Right ventricle myocardium inferior (tissue), 1 donor: ENCODE measurements around the gene MIEF1. TPM values are rescaled to one million over a fixed set of nuclear protein-coding genes. Genes with fewer than 3 reads are reported as not detected.

Experiments
- ATAC-seq: fragments of 200-7000 bp; cut with Tn5 transposase; one replicate; pipeline ENCODE4 v1.9.1; 2020; ENCODE audit warnings: mild to moderate bottlenecking, moderate library complexity
- DNase-seq: peaks from one replicate; pipeline ENCODE4 v3.0.0; 2021; ENCODE audit errors: missing footprints
- intact Hi-C: fragments of 100-400 bp; cut with DNase I; formaldehyde crosslinking; loops from one replicate; pipeline ENCODE4 v1.11.0; 2022
- long read RNA-seq: library from polyadenylated mRNA; unstranded; transcript quantifications from one replicate; pipeline ENCODE4 v2.0.0, GENCODE V29; 2021
- total RNA-seq: library from RNA; stranded (reverse); fragmentation: NEBNext Ultra II Directional; extraction: Animal tissue kit (Norgen Biotek cat#: 25700); gene quantifications from one replicate; pipeline ENCODE4 v1.2.1, GENCODE V29; 2021
- donor health status: DM: no; HTN: yes; CAD: no; lungs with severe emphysema.

MIEF1 gene
- 17.3 TPM for total RNA-seq
- long read RNA-seq, full-length matches to known transcripts: 5 of 10 reads
- long read RNA-seq, partial matches to known transcripts: 0 of 10 reads
- long read RNA-seq, other reads (novel, unspliced or antisense): 5 of 10 reads

DNA sequence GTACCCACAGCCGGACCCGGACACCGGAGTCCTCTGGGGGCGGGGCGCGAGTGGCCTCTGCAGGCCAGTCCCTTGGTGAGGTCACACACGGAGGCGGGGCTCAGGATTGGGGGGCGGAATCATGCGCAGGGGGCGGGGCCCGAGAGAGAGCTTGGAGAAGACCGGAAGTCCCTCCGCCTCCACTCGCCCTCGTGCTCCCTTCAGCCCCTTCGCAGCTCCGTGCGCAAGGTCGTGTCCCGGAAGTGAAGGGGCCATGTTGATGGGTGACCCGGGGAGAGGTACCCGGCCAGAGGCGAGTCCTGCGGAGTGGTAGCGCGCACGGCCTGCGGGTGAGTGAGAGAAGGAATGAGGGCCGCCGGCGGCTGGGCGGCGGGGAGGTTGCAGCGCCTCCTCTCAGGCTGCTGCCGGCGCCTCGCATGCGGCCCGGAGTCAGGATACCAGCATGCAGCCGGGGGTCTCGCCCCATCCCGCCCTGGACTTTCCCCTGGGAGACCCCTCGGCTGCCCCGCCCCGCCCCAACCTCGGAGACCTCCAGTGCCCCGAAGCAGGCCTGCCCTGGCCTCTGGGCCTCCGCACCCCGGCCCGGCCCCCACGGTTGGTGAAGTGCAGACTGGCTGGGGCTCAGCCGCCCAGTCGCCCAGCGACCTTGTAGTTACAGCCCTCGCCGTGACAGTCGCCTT is at the start of gene MIEF1:
Gene MIEF1 (plus strand): TSS at position 182 of the 680 bp plus-strand sequence. CDS start 9,005 bp downstream, outside the sequence.
- intact Hi-C loops: loop anchor here (2.0 to 5.0 kb wide), 2 partner anchors 19 to 100 kb away; partner anchors contain the start of gene ATF4
- ATAC-seq: peak; percentile 98
- peak; percentile 99 for DNase-seq

DNA sequence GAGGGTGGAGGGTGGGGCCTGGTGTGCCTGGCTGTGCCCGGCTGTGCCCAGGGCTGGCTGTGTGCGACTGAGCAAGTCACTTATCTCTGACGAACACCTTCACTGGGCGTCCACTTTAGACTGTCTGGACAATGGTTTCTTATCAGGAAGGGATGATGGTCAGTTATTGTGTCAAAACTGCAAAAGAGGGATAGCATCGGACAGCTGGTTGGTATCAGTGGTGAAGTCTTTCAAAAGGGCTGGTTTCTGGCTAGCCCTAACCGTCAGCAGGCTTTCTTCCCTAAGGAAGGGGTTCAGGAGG is 49.4 kb upstream of the MIEF1 start:
- intact Hi-C loops: no loop called here
- ATAC-seq: no peak
- no peak for DNase-seq

DNA sequence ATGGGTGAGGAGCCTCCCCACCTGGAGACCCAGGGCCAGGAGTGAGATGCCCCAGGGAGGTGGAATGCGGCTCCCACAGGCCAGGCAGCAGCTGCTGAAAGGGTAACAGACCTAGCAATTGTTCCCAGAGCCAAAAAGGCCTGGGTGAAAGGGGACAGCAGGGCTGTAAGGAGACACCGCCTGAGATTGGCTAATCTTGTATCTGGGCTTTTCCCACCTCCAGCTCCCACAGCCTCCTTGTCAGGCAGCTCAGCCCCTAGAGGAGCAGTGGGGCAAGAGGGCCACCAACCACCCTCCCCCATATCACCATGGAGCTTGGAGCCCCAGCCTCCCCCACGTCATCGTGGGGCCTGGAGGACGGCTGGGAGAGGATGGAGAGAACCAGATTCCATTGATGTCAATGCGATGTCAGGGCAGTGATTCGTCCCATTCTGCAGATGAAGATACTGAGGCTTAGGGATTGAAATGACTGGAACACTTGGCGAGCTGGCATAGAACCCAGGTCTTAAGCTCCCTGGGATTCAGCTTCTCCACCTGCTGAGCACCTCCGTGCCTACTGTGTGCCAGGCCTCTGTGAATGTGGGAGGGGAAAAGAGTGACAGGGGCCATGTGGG is 48.2 kb upstream of the MIEF1 start:
- intact Hi-C loops: no loop called here
- ATAC-seq: no peak
- no peak for DNase-seq

DNA sequence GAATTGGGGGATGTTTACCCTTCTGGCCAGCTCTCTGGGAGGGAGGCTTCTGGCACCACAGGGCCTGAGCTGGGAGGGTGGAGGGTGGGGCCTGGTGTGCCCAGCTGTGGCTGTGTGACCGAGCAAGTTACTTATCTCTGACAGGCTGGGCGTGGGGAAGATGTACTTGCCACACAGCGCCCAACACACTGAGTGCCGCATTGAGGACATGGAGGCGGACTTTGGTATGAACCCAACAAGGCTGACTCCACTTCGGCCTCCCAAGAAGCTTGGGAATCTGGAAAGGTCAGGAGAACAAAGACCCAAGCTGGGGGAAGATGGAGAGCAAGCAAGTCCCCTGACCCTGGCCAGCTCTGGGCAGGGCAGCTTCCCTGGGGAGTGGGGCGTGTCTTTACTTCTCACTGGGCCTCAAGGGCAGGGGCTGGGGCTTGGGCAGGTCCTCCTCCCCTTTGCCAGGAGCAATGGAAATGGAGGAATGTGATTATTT is 47.7 kb upstream of the MIEF1 start:
- ATAC-seq: no peak
- intact Hi-C loops: no loop called here

DNA sequence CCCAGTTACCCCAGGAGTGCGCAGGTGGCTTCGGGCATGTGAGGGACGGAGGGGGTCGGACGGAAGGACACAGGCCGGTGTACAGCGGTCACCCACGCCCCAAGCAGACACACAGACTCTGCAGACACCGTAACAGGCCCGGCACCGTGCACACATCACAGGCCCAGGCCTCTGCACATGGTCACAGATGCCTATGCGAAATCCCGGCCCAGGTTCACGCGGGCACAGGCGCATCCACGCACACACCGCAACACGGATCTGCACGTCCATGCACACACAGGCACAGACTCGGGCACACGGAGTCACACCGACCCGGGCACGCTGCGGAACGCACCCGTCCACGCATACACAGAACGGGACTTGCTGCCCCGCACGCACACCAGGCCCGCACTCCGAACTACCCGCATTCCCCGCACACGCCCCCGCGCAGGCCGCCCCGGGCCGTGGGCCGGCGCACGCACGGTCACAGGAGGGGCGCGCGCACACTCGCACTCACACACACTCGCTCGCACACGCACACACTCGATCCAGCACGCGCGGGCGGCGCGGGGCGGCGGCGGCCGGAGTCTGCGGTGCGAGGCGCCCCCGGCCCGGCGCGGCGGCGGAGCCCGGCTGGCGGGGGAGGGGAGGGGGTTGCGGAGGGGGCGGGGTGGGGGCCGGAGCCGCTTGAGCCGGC is 45.4 kb upstream of the MIEF1 start, which contains the start of gene MGAT3:
Gene MGAT3 (plus strand): TSS at position 491 of the 676 bp plus-strand sequence. CDS start 30,336 bp downstream, outside the sequence.
- intact Hi-C loops: no loop called here
- ATAC-seq (peak; percentile 30), DNase-seq (no peak)

More for the DNA sequence above, 47.7 kb upstream of the MIEF1 start:
- DNase-seq: no peak

DNA sequence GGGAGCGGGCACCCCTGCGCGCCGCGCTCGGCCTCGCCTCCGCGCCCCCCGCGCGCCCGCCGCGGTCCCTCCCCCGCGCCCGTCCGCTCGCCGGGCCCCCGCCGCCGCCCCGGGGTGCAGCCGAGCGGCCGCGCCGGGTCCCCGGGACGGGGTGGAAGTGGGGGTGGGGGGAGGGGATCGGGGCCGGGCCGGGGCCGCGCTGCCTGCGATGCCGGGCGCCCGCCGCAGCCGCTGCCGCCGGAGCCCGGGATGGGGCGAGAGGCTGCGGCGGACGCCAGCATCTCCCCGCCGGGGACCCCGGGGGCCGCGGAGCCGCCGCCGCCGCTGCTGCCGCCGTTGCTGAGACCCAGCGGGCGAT is 44.9 kb upstream of the MIEF1 start:
- intact Hi-C loops: no loop called here
- ATAC-seq (no peak), DNase-seq (no peak)

DNA sequence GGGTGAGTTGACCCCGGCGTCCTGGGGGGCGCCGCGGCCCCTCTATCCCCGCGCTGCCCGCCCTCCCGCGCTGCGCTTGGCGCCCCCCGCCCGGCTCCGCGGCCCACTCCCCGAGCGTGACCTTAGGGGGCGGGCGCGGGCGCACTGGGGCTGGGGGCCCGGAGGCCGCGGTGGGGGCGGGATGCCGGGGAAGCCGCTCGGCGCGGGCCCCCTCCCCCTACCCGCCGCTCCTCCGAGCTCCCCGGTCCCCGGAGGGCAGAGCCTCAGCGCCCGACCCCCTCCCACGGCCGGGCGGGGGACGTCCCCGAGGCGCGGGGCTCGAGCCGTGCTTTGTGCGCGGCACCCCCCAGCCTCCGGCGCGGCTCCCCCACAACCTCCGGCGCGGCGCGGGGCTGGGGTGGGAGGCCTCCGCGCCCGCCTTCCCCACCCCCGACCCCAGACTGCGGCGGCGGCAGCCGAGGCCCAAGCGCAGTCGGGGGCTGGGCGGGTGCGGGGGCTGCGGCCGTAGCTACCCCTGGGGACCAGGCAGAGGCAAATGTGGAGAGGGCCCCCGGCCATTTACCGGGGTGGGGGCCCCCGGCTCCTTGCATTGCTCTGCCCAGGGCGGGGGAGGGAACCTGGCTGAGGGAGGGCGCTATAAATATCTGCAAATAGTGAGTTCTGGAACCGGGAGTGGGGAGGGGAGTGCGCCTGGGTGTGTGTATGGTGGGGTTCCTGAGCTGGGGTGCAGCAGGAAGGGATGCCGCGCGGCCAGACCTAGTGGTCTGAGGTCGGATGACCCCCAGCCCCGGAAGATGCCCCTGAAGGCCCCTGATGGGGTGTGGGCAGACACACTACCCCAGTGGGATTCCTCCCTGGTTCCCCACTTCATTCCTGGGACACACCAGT is 44.3 kb upstream of the MIEF1 start:
- ATAC-seq: no peak
- intact Hi-C loops: no loop called here
- DNase-seq: no peak

DNA sequence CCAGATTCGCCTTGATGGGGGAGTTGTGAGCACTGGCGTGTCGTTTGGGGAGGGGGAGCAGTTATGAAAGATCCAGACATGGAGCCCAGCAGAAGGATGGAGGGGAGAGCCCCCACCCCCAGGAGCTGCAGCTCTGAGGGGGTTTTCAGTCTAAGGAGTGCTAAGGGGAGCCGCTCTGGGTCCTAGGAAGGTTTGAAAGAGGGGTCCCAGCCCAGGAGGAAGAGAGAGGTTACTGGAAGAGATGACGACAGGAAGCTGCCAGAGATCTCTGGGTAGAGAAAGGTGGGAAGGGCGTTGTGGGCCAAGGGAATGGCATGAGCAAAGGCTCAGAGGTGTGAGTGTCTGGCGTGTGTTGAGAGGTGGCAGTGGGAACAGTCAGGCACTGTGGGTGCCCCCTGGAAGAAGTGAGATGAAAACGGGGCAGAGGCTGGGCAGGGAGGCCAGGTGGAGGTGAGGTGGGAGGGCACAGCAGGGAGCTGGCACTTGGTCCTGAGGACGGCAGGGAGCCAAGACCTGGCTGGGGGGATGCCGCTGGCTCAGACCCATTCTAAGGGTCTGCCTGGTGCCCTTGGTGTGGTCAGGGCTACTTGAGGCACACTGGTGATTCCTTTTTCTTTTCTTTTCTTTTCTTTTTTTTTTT is 43.5 kb upstream of the MIEF1 start:
- intact Hi-C loops: no loop called here
- ATAC-seq: no peak
- DNase-seq: no peak

DNA sequence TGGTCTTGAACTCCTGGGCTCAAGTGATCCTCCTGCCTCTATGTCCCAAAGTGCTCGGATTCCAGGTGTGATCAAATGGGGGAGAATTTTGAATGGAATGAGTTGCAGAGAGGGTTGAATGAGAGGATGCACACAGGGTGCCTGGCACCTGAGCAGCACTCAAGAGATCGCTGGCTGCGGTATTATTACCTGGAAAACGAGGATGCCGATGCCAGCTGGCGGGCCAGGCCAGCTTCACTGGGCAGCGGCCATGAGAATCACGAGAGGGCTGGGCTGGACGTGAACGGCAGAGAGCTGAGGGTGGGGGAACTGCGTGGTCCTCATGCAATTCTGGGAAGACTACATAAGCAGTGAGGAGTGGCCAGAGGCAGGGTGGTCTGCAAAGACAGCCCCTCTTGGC is 42.4 kb upstream of the MIEF1 start:
- intact Hi-C loops: no loop called here
- no peak for DNase-seq
- ATAC-seq: no peak

DNA sequence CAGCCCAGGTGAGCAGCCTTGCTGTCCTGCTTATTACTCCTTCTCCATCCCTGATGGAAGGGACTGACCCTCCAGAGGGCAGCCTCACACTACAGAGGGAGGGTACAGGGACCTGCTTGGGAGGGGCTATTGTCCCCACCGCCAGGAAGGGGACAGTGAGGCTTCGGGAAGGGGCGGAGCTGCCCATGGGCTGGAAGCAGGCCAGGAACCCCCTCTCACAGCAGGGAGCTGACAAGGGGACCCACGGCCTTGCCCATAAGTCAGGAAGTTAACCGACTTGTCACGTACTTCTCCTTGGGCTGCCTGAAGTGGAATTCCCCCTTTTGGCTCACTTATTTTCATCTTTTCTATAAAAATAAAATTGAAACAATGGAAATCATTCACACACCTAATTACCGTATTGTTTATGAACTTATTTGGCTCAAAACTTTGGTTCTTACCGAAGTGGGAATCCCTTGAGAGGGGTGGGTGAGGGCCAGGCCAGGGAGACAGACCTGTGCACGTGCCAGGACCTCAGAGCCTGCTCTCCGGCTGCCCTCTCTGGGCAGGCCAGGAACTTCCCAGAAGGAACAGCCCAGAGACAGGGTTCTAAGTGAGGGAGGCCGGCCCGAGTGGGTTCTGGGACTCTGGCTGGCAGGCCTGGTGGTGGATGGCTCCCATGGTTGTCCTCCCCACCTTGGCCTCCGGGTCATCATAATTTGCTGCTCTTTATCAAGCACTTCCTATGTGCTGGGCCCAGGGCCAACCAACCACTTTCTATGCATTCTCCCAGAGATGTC is 39.5 kb upstream of the MIEF1 start:
- ATAC-seq (peak; percentile 9), DNase-seq (no peak)
- intact Hi-C loops: no loop called here

DNA sequence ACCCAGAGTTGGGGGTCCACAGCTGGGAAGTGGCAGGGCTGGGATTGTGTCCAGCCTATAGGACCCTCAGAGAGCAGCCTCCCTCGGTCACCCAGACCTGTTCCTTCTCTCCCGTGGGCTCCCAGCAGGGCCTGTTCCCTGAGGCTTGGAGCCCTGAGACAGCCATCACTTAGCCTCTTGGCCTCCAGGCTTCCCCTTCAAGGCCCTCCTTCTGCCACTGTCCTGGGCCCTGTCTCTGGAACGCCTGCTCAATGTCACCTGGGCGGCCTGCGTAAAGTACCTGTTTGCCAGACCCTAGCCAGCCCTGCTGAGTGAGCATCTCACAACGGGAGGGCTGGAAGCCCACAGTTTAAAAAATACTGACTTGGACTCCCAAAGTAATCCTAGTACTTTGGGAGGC is 38.8 kb upstream of the MIEF1 start:
- ATAC-seq (no peak), DNase-seq (no peak)
- intact Hi-C loops: no loop called here

DNA sequence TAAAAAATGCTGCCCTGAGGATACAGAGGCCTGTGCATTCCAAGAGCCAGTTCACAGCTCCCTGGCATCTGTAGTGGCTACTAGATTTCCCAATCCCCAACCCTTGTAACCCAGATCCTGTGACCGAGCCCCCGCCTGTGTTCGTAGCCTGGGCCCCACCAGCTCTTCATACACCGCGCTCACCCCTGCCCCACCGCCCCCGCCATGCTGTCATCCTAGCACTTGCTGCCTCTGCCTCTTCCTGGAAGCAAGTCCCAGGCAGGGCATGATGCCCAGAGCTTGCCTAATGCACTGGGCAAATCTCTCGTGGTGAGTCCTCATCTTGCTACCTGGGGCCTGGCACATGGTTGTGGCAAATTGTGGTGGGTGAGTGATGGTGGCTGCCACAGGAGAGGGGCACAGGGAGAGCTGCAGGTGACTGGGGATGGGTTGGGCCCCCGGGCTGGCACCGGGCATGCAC is 38.1 kb upstream of the MIEF1 start:
- ATAC-seq (no peak), DNase-seq (no peak)
- intact Hi-C loops: no loop called here

DNA sequence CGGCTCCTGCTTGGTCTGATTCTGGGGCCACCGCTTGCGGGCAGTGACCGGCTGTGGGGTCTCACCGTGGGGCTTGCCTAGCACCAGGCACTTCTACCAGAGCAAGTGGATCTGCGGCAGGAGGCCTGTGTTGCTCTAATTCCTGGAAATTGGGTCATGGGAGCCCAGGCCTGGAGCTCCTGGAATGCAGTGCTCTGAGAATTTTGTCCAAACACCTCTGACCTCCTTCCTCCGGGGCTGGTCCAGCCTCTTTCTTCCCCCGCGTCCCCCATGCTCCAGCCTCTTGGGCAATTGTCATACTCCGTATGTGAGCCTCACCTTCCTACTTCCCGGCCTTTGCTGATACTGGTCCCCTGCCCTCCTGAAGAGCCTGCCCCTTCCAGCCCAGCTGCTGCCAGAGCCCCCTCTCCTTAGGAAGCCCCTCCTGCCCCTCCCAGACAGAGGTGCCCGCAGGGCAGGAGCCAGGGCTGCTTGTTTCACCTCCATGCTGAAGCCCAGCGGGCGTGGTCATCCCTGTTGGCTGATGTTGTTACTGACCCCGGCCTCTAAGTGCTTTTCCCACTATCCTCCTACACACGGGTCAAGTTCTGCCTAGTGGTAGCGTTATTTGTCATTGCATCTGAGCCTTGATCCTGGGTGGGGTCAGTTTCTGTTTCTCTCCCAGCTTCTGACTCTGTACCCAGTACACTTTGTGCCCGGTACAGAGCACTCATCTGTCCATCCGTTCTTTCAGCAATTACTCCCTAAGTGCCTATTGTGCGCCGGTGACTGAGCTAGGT is 35.7 kb upstream of the MIEF1 start:
- ATAC-seq (peak; percentile 10), DNase-seq (no peak)
- intact Hi-C loops: no loop called here

DNA sequence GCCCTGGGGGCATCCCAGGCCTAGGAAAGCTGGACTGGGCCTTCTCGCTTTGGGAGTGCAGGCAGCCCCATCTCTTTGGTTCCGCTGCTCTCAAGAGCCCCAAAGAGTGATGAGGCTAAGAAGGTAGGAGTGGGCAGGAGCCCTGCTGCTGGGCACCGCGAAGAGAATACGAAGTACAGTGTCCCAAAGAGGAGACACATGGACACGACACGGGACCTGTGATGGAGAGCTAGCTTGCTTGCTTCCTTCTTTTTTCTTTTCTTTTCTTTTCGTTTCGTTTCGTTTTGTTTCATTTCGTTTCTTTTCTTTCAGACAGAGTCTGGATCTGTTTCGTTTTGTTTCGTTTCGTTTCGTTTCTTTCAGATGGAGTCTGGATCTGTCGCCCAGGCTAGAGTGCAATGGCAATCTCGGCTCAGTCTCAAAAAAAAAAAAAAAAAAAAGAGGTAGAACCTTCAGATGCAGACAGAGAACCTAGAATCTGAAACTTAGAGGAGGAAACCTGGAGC is 34.6 kb upstream of the MIEF1 start:
- intact Hi-C loops: no loop called here
- DNase-seq (no peak), ATAC-seq (no peak)

DNA sequence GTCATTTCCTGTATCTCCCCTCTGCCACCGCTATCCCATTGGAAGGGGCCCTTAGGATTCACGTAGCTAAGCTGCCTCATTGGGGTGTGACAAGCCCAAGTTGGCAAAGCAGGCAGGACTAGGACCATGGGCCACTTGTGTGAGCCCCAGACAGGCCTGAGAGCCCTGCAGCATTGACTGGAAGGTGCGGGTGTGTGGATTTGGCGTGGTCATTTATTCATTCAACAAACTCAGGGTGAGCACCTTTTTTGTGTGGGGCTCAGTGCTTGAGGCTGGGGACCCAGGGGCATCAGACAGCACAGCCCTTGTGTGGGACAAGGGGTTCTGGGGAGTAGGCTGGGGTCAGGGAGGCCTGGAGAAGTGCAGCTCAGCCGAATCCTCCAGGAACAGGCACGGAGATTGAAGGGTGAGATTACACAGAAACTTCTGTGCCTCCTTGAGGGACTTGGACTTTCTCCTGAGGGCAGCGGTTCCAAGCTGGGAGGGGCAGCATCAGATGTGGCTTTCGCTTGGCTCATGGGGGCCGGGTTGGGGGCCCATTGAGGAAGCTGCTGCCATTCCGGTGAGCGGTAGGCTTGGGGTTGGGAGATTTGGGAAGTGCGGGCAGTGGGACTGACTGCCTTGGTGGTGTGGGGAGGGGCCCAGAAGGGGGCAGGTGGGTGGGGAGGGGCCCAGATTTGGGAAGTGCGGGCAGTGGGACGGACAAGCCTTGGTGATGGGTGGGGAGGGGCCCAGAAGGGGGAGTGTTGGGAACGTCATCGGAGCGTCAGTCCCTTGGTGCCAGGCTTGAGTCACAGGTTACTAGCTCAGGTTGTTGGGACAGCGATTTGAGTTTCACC is 33.4 kb upstream of the MIEF1 start:
- intact Hi-C loops: no loop called here
- DNase-seq (no peak), ATAC-seq (no peak)

DNA sequence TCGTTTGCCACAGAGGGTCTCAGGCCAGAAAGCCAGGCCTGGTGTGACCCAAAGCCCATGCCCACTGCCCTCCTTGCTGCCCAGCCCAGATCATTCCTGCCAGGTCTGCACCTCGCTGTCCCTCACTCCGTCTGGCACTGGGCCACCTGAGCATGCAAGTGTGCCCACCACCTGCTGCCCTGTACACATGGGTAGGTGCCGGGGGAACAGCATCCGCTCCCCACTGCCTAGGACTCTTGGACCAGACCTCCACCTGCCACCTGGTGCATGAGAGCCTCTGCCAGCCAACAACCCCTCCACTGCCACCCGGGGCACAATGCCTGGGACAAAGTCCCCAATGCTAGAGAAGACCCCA is 32.8 kb upstream of the MIEF1 start:
- DNase-seq (no peak), ATAC-seq (no peak)
- intact Hi-C loops: no loop called here
